ENCODE data around the gene ELAVL3.

DNA sequence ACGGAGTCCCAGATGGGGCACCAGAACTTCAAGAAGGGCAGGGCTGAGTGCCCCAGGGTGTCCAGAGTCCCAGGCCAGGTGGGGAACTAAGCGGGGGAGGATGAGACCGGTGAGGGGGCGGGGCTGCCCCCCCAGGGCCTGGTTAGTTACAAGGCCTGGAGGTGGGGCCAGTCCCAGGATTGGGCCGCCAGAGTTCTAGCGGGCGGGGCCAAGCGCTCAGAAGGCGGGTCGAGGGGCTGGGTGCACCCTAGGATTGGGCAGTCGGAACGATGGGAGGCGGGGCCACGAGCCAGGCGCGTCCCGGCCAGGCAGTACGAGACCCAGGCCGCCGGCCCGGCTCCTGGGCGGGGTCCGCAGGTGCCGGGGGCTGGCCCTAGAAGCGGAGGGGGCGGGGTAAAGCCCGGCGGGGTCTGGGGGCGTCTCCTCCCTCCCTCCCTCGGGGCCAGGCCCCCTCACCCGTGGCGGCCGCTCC is 24.2 kb upstream of the ELAVL3 start:
- no peak for TF ChIP-seq CTCF (IDR thresholded peaks at IDR 0.05)
- TF ChIP-seq POLR2A (IDR thresholded peaks at IDR 0.05) = no peak

Measured in thyroid gland (tissue), 4 donors.